ENCODE results near the gene SPHK1. TPM values are rescaled to one million over a fixed set of nuclear protein-coding genes. Genes with fewer than 3 reads are reported as not detected.

Gene SPHK1
- total RNA-seq, 1 experiment from 2014 or later: 60.4 TPM

GRCh38 chr17:76397687-76398522 is 13.5 kb downstream of the SPHK1 start:
- in situ Hi-C loops (cut with HindIII; ENCODE audit: low pct_unique_long_range_greater_than_20kb, low sequenced_read_pairs): no loop called here
- DNase-seq (ENCODE audit: low read depth, low spot score): peak; percentile 95

- in situ Hi-C loops (cut with HindIII; ENCODE audit: low pct_unique_long_range_greater_than_20kb, low sequenced_read_pairs): no loop called here
- DNase-seq (ENCODE audit: low read depth, low spot score): no peak
Measured at GRCh38 chr17:76398523-76399174, 14.2 kb downstream of the SPHK1 start.

GRCh38 chr17:76399175-76400172 is 15.1 kb downstream of the SPHK1 start:
- no peak for DNase-seq (ENCODE audit: low read depth, low spot score)
- in situ Hi-C loops (cut with HindIII; ENCODE audit: low pct_unique_long_range_greater_than_20kb, low sequenced_read_pairs): no loop called here

GRCh38 chr17:76402711-76403110 is 18.3 kb downstream of the SPHK1 start:
- in situ Hi-C loops (cut with HindIII; ENCODE audit: low pct_unique_long_range_greater_than_20kb, low sequenced_read_pairs): no loop called here
- no peak for DNase-seq (ENCODE audit: low read depth, low spot score)

- in situ Hi-C loops (cut with HindIII; ENCODE audit: low pct_unique_long_range_greater_than_20kb, low sequenced_read_pairs): no loop called here
- DNase-seq (ENCODE audit: low read depth, low spot score): peak; percentile 94
Measured at GRCh38 chr17:76404256-76404655, 19.8 kb downstream of the SPHK1 start.

GRCh38 chr17:76404976-76405563 is 20.7 kb downstream of the SPHK1 start:
- no peak for DNase-seq (ENCODE audit: low read depth, low spot score)
- in situ Hi-C loops (cut with HindIII; ENCODE audit: low pct_unique_long_range_greater_than_20kb, low sequenced_read_pairs): no loop called here

- in situ Hi-C loops (cut with HindIII; ENCODE audit: low pct_unique_long_range_greater_than_20kb, low sequenced_read_pairs): no loop called here
- DNase-seq (ENCODE audit: low read depth, low spot score): no peak
Measured at GRCh38 chr17:76405607-76405966, 21.2 kb downstream of the SPHK1 start.

GRCh38 chr17:76405967-76406647 is 21.7 kb downstream of the SPHK1 start:
- in situ Hi-C loops (cut with HindIII; ENCODE audit: low pct_unique_long_range_greater_than_20kb, low sequenced_read_pairs): no loop called here
- DNase-seq (ENCODE audit: low read depth, low spot score): peak; percentile 49

GRCh38 chr17:76407509-76407908 is 23.1 kb downstream of the SPHK1 start:
- in situ Hi-C loops (cut with HindIII; ENCODE audit: low pct_unique_long_range_greater_than_20kb, low sequenced_read_pairs): no loop called here
- no peak for DNase-seq (ENCODE audit: low read depth, low spot score)

- DNase-seq (ENCODE audit: low read depth, low spot score): peak; percentile 81
- in situ Hi-C loops (cut with HindIII; ENCODE audit: low pct_unique_long_range_greater_than_20kb, low sequenced_read_pairs): no loop called here
Measured at GRCh38 chr17:76408037-76408849, 23.8 kb downstream of the SPHK1 start.

- no peak for DNase-seq (ENCODE audit: low read depth, low spot score)
- in situ Hi-C loops (cut with HindIII; ENCODE audit: low pct_unique_long_range_greater_than_20kb, low sequenced_read_pairs): no loop called here
Measured at GRCh38 chr17:76410328-76410965, 26.0 kb downstream of the SPHK1 start.

- in situ Hi-C loops (cut with HindIII; ENCODE audit: low pct_unique_long_range_greater_than_20kb, low sequenced_read_pairs): no loop called here
- no peak for DNase-seq (ENCODE audit: low read depth, low spot score)
Measured at GRCh38 chr17:76411247-76411646, 26.8 kb downstream of the SPHK1 start.

- no peak for DNase-seq (ENCODE audit: low read depth, low spot score)
- in situ Hi-C loops (cut with HindIII; ENCODE audit: low pct_unique_long_range_greater_than_20kb, low sequenced_read_pairs): no loop called here
Measured at GRCh38 chr17:76414334-76415295, 30.2 kb downstream of the SPHK1 start.

- in situ Hi-C loops (cut with HindIII; ENCODE audit: low pct_unique_long_range_greater_than_20kb, low sequenced_read_pairs): no loop called here
- no peak for DNase-seq (ENCODE audit: low read depth, low spot score)
Measured at GRCh38 chr17:76415786-76416185, 31.4 kb downstream of the SPHK1 start.

- no peak for DNase-seq (ENCODE audit: low read depth, low spot score)
- in situ Hi-C loops (cut with HindIII; ENCODE audit: low pct_unique_long_range_greater_than_20kb, low sequenced_read_pairs): no loop called here
Measured at GRCh38 chr17:76416457-76416856, 32.0 kb downstream of the SPHK1 start.
